WTC11 (cell line): ENCODE measurements around the gene WNT16. TPM values are rescaled to one million over a fixed set of nuclear protein-coding genes. Genes with fewer than 3 reads are reported as not detected.

Experiments used
- ATAC-seq: fragments of 200-7000 bp; cut with Tn5 transposase; 2 replicates; pipeline ENCODE4 v1.10.0; 2021; ENCODE audit warnings: mild to moderate bottlenecking, moderate library complexity
- CTCF ChIA-PET: fragments of 300-600 bp; sonication (Branson Sonifier 250); formaldehyde crosslinking; loops from one replicate; lab custom pipeline; 2021; ENCODE audit warnings: antibody characterized with exemption; lab: Charles Lee
- POLR2A ChIA-PET: fragments of 350-600 bp; sonication (Branson Sonifier 250); formaldehyde crosslinking; loops from one replicate; lab custom pipeline; 2021; ENCODE audit warnings: antibody characterized with exemption; lab: Charles Lee
- DNase-seq: peaks from one replicate; pipeline ENCODE4 v3.0.0; 2021; ENCODE audit warnings: low spot score
- H3K27ac Mint-ChIP-seq: 2 replicates; pipeline ENCODE4 v1.8.0; 2021; ENCODE audit warnings: mixed read lengths
- H3K27me3 Mint-ChIP-seq: 2 replicates; pipeline ENCODE4 v1.8.0; 2021; ENCODE audit warnings: low read depth, mild to moderate bottlenecking, moderate library complexity, mixed read lengths
- H3K36me3 Mint-ChIP-seq: 2 replicates; pipeline ENCODE4 v1.8.0; 2021; ENCODE audit warnings: mixed read lengths
- H3K4me1 Mint-ChIP-seq: 2 replicates; pipeline ENCODE4 v1.8.0; 2022; ENCODE audit warnings: mixed read lengths
- H3K4me3 Mint-ChIP-seq: 2 replicates; pipeline ENCODE4 v1.8.0; 2021; ENCODE audit warnings: mild to moderate bottlenecking, moderate library complexity, mixed read lengths
- H3K9me3 Mint-ChIP-seq: 2 replicates; pipeline ENCODE4 v1.8.0; 2021; ENCODE audit warnings: mixed read lengths
- CTCF ChIP-seq: fragments of 200-600 bp; IDR thresholded peaks from 2 replicates; pipeline ENCODE4 v1.8.0; 2022; ENCODE audit warnings: antibody characterized with exemption
- EMX1 ChIP-seq: fragments of 250-450 bp; sonication (Bioruptor Pico); IDR thresholded peaks from 2 replicates; pipeline ENCODE4 v1.8.0; 2021; ENCODE audit warnings: mild to moderate bottlenecking
- ESRRA ChIP-seq: sonication (generic); formaldehyde crosslinking; IDR thresholded peaks from 2 replicates; pipeline ENCODE4 v1.8.1; 2022; ENCODE audit warnings: mild to moderate bottlenecking, missing genetic modification reagents, borderline replicate concordance
- FOXK1 ChIP-seq: sonication (generic); formaldehyde crosslinking; IDR thresholded peaks from 2 replicates; pipeline ENCODE4 v1.8.0; 2022; ENCODE audit warnings: mild to moderate bottlenecking, moderate library complexity, missing genetic modification reagents
- GABPB1 ChIP-seq: sonication (generic); formaldehyde crosslinking; IDR thresholded peaks from 2 replicates; pipeline ENCODE4 v1.8.1; 2023; ENCODE audit warnings: mild to moderate bottlenecking, missing genetic modification reagents
- JAZF1 ChIP-seq: fragments of 250-450 bp; sonication (Bioruptor Pico); IDR thresholded peaks from 2 replicates; pipeline ENCODE4 v1.9.0; 2021; ENCODE audit warnings: moderate library complexity, mild to moderate bottlenecking, inconsistent platforms
- KAT7 ChIP-seq: sonication (generic); formaldehyde crosslinking; IDR thresholded peaks from 2 replicates; pipeline ENCODE4 v1.8.1; 2023; ENCODE audit warnings: missing genetic modification reagents, mild to moderate bottlenecking, borderline replicate concordance
- NR2C2 ChIP-seq: sonication (generic); formaldehyde crosslinking; IDR thresholded peaks from 2 replicates; pipeline ENCODE4 v1.8.0; 2022; ENCODE audit warnings: mild to moderate bottlenecking, missing genetic modification reagents
- RORB ChIP-seq: fragments of 250-450 bp; sonication (Bioruptor Pico); IDR thresholded peaks from 2 replicates; pipeline ENCODE4 v1.9.0; 2021; ENCODE audit warnings: mild to moderate bottlenecking
- SMAD4 ChIP-seq: sonication (generic); formaldehyde crosslinking; IDR thresholded peaks from 2 replicates; pipeline ENCODE4 v1.8.0; 2022; ENCODE audit warnings: mild to moderate bottlenecking, missing genetic modification reagents
- SOX15 ChIP-seq: fragments of 250-450 bp; sonication (Bioruptor Pico); IDR thresholded peaks from 2 replicates; pipeline ENCODE4 v1.9.0; 2021; ENCODE audit warnings: mild to moderate bottlenecking
- SP1 ChIP-seq: sonication (generic); formaldehyde crosslinking; conservative IDR thresholded peaks from 2 replicates; pipeline ENCODE4 v1.8.1; 2022; ENCODE audit warnings: missing genetic modification reagents
- TEAD1 ChIP-seq: sonication (generic); formaldehyde crosslinking; IDR thresholded peaks from 2 replicates; pipeline ENCODE4 v1.8.0; 2022; ENCODE audit warnings: mild to moderate bottlenecking, missing genetic modification reagents
- ZBTB21 ChIP-seq: sonication (generic); formaldehyde crosslinking; IDR thresholded peaks from 2 replicates; pipeline ENCODE4 v1.8.1; 2023; ENCODE audit warnings: mild to moderate bottlenecking, missing genetic modification reagents, borderline replicate concordance
- ZMAT4 ChIP-seq: fragments of 250-450 bp; sonication (Bioruptor Pico); IDR thresholded peaks from 2 replicates; pipeline ENCODE4 v1.9.0; 2021; ENCODE audit warnings: mild to moderate bottlenecking
- ZNF121 ChIP-seq: sonication (generic); formaldehyde crosslinking; IDR thresholded peaks from 2 replicates; pipeline ENCODE4 v1.8.0; 2023; ENCODE audit warnings: missing genetic modification reagents
- ZNF219 ChIP-seq: sonication (generic); formaldehyde crosslinking; IDR thresholded peaks from 2 replicates; pipeline ENCODE4 v1.8.0; 2023; ENCODE audit warnings: missing genetic modification reagents, mild to moderate bottlenecking, borderline replicate concordance
- ZNF423 ChIP-seq: fragments of 250-450 bp; sonication (Bioruptor Pico); IDR thresholded peaks from 2 replicates; pipeline ENCODE4 v2.1.2; 2022; ENCODE audit warnings: mild to moderate bottlenecking, moderate library complexity
- total RNA-seq: library from RNA; stranded (reverse); gene quantifications from 3 replicates; pipeline ENCODE4 v1.2.3, GENCODE V29; 2021
- TF ChIP-seq, protein P1 (sequence below): sonication (generic); formaldehyde crosslinking; IDR thresholded peaks from 2 replicates; pipeline ENCODE4 v1.8.0; 2022; ENCODE audit warnings: missing genetic modification reagents
- TF ChIP-seq, protein P2 (sequence below): sonication (generic); formaldehyde crosslinking; conservative IDR thresholded peaks from 2 replicates; pipeline ENCODE4 v1.8.1; 2022; ENCODE audit warnings: mild to moderate bottlenecking, missing genetic modification reagents
- TF ChIP-seq, protein P3 (sequence below): sonication (generic); formaldehyde crosslinking; IDR thresholded peaks from 2 replicates; pipeline ENCODE4 v1.8.1; 2023; ENCODE audit warnings: mild to moderate bottlenecking, moderate library complexity, missing genetic modification reagents

The WNT16 gene
- total RNA-seq, 1 experiment from 2014 or later, result 0.33 TPM

DNA sequence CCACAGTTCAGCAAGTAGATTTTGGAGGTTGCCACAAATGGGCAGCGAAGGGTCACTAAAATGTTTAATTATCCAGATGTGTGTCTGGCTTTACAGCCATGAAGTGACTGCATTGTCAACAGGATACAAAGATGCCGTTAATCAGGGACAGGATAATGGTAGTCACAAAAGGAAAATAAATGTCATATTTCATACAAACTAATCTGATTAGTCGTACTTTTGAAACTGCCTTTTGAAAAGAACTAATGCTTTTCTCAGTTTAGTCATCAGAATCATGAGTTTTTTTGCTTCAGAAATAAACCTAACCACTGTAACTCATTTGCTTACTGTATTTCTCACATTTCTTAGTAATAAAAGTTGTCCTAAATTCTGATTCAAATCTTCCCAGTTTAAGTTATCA lies 22.2 kb upstream of the WNT16 start (continued):
- TF ChIP-seq CTCF (no peak), FOXK1 (CRISPR knock-in tag) (no peak), TEAD1 (CRISPR knock-in tag) (no peak), JAZF1 (CRISPR knock-in tag) (no peak), ZBTB21 (no peak), ZNF121 (CRISPR knock-in tag) (no peak), EMX1 (CRISPR knock-in tag) (no peak)
- TF ChIP-seq, all 79 proteins: peak for 0

DNA sequence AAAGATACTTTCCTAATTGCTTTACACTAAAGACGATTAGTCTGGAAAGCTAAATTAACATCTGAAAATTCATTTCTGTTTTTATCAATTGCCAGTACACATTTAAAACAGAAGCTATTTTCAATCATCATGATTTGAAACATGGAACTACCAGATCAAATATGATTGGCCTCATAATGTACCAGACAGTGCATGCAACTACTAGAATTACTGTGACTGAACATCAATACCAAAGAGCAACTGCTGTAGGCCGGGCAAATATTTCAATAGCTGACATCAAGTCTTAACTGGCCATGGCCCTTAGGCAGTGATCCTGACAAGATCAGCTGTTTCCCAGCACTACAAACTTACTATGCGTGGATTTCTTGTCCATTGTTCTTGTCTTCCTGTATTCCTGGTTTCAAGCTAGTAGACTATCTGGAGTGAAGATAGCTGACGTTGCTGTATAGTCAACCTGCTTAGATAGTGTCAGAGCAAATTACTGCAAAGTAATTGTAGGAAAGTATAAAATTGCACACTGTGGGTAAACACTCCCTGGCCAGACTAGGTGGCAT lies 21.7 kb upstream of the WNT16 start:
- ATAC-seq (no peak), DNase-seq (no peak)
- Mint-ChIP-seq H3K4me1 (peaks cover 17% of the 10 kb centered on the region), H3K36me3 (no peaks in the 10 kb centered on the region), H3K27me3 (no peaks in the 10 kb centered on the region), H3K27ac (no peak overlapping the region), H3K4me3 (no peak overlapping the region), H3K9me3 (peaks cover 10% of the 10 kb centered on the region)
- no peak for TF ChIP-seq ZBTB21
- TF ChIP-seq GABPB1 (CRISPR knock-in tag), result no peak
- no peak for TF ChIP-seq JAZF1 (CRISPR knock-in tag)
- TF ChIP-seq ZMAT4 (CRISPR knock-in tag), result no peak
- TF ChIP-seq SOX15 (CRISPR knock-in tag), result no peak
- no peak for TF ChIP-seq SP1 (CRISPR knock-in tag)
- TF ChIP-seq SMAD4 (CRISPR knock-in tag), result no peak
- TF ChIP-seq KAT7 (CRISPR knock-in tag), result no peak
- TF ChIP-seq, protein P1, sequence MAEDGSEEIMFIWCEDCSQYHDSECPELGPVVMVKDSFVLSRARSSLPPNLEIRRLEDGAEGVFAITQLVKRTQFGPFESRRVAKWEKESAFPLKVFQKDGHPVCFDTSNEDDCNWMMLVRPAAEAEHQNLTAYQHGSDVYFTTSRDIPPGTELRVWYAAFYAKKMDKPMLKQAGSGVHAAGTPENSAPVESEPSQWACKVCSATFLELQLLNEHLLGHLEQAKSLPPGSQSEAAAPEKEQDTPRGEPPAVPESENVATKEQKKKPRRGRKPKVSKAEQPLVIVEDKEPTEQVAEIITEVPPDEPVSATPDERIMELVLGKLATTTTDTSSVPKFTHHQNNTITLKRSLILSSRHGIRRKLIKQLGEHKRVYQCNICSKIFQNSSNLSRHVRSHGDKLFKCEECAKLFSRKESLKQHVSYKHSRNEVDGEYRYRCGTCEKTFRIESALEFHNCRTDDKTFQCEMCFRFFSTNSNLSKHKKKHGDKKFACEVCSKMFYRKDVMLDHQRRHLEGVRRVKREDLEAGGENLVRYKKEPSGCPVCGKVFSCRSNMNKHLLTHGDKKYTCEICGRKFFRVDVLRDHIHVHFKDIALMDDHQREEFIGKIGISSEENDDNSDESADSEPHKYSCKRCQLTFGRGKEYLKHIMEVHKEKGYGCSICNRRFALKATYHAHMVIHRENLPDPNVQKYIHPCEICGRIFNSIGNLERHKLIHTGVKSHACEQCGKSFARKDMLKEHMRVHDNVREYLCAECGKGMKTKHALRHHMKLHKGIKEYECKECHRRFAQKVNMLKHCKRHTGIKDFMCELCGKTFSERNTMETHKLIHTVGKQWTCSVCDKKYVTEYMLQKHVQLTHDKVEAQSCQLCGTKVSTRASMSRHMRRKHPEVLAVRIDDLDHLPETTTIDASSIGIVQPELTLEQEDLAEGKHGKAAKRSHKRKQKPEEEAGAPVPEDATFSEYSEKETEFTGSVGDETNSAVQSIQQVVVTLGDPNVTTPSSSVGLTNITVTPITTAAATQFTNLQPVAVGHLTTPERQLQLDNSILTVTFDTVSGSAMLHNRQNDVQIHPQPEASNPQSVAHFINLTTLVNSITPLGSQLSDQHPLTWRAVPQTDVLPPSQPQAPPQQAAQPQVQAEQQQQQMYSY, result no peak
- TF ChIP-seq, protein P2, sequence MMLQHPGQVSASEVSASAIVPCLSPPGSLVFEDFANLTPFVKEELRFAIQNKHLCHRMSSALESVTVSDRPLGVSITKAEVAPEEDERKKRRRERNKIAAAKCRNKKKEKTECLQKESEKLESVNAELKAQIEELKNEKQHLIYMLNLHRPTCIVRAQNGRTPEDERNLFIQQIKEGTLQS (CRISPR knock-in tag), result no peak
- no peak for TF ChIP-seq NR2C2
- TF ChIP-seq ZNF219 (CRISPR knock-in tag), result no peak
- no peak for TF ChIP-seq ESRRA
- TF ChIP-seq, protein P3, sequence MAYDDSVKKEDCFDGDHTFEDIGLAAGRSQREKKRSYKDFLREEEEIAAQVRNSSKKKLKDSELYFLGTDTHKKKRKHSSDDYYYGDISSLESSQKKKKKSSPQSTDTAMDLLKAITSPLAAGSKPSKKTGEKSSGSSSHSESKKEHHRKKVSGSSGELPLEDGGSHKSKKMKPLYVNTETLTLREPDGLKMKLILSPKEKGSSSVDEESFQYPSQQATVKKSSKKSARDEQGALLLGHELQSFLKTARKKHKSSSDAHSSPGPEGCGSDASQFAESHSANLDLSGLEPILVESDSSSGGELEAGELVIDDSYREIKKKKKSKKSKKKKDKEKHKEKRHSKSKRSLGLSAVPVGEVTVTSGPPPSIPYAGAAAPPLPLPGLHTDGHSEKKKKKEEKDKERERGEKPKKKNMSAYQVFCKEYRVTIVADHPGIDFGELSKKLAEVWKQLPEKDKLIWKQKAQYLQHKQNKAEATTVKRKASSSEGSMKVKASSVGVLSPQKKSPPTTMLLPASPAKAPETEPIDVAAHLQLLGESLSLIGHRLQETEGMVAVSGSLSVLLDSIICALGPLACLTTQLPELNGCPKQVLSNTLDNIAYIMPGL (CRISPR knock-in tag), result no peak
- TF ChIP-seq RORB (CRISPR knock-in tag), result no peak
- no peak for TF ChIP-seq ZNF423
- ChIA-PET CTCF (no interaction called here), POLR2A (no interaction called here)
